Measurements from ENCODE around the gene NRP2. TPM values are rescaled to one million over a fixed set of nuclear protein-coding genes. Genes with fewer than 3 reads are reported as not detected.

NRP2 gene
- polyA plus RNA-seq, 2 of the 4 experiments (the other 2 are of a cell fraction) = 144 to 159 TPM

DNA sequence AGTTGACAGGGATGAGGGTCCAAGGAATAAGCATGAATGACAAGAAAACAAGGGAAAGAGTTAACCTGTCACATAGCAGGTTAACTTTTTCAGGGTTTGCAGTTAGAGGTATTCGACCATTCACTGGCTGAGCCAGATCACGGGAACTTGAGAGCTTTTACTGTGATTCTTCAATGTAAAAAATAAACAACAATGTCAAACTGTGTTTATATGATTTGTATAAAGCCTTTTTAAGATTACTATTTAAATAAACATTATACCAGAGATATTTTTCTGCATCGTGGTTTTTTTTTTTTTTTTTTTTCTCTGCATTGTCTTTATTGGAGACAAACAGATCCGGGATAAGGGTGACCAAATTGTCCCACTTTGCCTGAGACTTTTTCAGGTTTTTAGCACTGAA is 115.6 kb downstream of the NRP2 start:
- WGBS (ENCODE audit: missing lambda C conversion rate) = 82% methylated on average over 4 of the region's 4 CpGs
- CTCF ChIA-PET = no interaction called here
- no peak for TF ChIP-seq EHMT2 (IDR thresholded peaks at IDR 0.05; ENCODE audit: low read depth)
- TF ChIP-seq CBX8 (IDR thresholded peaks at IDR 0.05) = no peak
- TF ChIP-seq, protein P1, sequence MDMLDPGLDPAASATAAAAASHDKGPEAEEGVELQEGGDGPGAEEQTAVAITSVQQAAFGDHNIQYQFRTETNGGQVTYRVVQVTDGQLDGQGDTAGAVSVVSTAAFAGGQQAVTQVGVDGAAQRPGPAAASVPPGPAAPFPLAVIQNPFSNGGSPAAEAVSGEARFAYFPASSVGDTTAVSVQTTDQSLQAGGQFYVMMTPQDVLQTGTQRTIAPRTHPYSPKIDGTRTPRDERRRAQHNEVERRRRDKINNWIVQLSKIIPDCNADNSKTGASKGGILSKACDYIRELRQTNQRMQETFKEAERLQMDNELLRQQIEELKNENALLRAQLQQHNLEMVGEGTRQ (IDR thresholded peaks at IDR 0.05) = no peak
- TF ChIP-seq, protein P2, sequence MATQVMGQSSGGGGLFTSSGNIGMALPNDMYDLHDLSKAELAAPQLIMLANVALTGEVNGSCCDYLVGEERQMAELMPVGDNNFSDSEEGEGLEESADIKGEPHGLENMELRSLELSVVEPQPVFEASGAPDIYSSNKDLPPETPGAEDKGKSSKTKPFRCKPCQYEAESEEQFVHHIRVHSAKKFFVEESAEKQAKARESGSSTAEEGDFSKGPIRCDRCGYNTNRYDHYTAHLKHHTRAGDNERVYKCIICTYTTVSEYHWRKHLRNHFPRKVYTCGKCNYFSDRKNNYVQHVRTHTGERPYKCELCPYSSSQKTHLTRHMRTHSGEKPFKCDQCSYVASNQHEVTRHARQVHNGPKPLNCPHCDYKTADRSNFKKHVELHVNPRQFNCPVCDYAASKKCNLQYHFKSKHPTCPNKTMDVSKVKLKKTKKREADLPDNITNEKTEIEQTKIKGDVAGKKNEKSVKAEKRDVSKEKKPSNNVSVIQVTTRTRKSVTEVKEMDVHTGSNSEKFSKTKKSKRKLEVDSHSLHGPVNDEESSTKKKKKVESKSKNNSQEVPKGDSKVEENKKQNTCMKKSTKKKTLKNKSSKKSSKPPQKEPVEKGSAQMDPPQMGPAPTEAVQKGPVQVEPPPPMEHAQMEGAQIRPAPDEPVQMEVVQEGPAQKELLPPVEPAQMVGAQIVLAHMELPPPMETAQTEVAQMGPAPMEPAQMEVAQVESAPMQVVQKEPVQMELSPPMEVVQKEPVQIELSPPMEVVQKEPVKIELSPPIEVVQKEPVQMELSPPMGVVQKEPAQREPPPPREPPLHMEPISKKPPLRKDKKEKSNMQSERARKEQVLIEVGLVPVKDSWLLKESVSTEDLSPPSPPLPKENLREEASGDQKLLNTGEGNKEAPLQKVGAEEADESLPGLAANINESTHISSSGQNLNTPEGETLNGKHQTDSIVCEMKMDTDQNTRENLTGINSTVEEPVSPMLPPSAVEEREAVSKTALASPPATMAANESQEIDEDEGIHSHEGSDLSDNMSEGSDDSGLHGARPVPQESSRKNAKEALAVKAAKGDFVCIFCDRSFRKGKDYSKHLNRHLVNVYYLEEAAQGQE (IDR thresholded peaks at IDR 0.05) = no peak
- TF ChIP-seq NR3C1 (IDR thresholded peaks at IDR 0.05) = no peak
- no peak for TF ChIP-seq RARB (CRISPR knock-in tag; IDR thresholded peaks at IDR 0.05)
- FAIRE-seq (no peak), ATAC-seq (no peak), DNase-seq (ENCODE audit: low read depth in 1 of 2, low spot score in 1 of 2) (no peak)
- H3K27ac ChIP-seq = no peak overlapping the region
- H3K4me1 ChIP-seq = peaks cover 3% of the 10 kb centered on the region; the same call in 1 of the 3 replicates
- H3K9me3 ChIP-seq = no peaks in the 10 kb centered on the region
- no peak overlapping the region for H3K4me3 ChIP-seq
- POLR2A ChIA-PET = no interaction called here
- no peak overlapping the region for H3K4me2 ChIP-seq

- H3K9me3 ChIP-seq = no peaks in the 10 kb centered on the region
- no peak for ATAC-seq
- H3K4me2 ChIP-seq = no peak overlapping the region
- no peak for FAIRE-seq
- ChIA-PET CTCF (interaction anchor here (0.6 to 1.1 kb wide), 3 partner anchors 9 to 147 kb away, joined by 3 read pairs; no protein-coding TSS in a partner anchor), POLR2A (no interaction called here)
- no peak for DNase-seq (ENCODE audit: low read depth in 1 of 2, low spot score in 1 of 2)
- no peak overlapping the region for H3K27ac ChIP-seq
- TF ChIP-seq JUN (IDR thresholded peaks at IDR 0.05) (no peak), CBX2 (IDR thresholded peaks at IDR 0.05; ENCODE audit: borderline replicate concordance, low read depth) (no peak), CBX8 (IDR thresholded peaks at IDR 0.05) (no peak), JUNB (IDR thresholded peaks at IDR 0.05) (no peak), HOXB13 (CRISPR knock-in tag; IDR thresholded peaks at IDR 0.05; ENCODE audit: low read depth) (no peak), ATOH8 (CRISPR knock-in tag; IDR thresholded peaks at IDR 0.05; ENCODE audit: low read depth) (no peak), NPAS2 (CRISPR knock-in tag; IDR thresholded peaks at IDR 0.05; ENCODE audit: borderline replicate concordance) (no peak), HOXA7 (CRISPR knock-in tag; IDR thresholded peaks at IDR 0.05) (no peak), EP300 (IDR thresholded peaks at IDR 0.05) (no peak), NR3C1 (IDR thresholded peaks at IDR 0.05) (no peak), FOXS1 (CRISPR knock-in tag; IDR thresholded peaks at IDR 0.05) (no peak), ZC3H11A (IDR thresholded peaks at IDR 0.05) (no peak), KDM1A (IDR thresholded peaks at IDR 0.05; ENCODE audit: low read depth) (no peak), SREBF2 (IDR thresholded peaks at IDR 0.05) (no peak)
- H3K4me1 ChIP-seq = peaks cover 3% of the 10 kb centered on the region; the same call in 1 of the 3 replicates
- 90% methylated on average over 2 of the region's 2 CpGs for WGBS (ENCODE audit: missing lambda C conversion rate)
- no peak overlapping the region for H3K4me3 ChIP-seq
Measured at GRCh38 chr2:205800224-205800623, 117.9 kb downstream of the NRP2 start.

DNA sequence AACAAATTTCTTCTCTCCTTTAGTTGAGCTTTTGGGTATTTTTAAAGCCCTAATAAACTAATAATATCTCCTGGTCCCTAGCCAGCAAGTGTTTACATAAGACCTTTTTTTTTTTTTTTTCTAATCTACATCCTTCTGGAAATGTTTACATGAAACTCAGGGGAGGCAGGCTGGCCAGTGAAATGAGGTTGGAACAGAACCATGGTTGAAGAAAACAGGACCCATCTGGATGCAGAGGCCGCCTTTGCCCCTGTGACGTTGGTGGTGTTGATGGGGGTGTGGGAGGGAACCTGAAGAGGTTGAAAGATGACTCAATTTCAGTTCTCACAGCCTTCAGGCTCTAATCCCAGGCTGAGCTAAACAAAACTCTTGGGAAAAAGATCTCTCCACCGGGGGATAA is 118.5 kb downstream of the NRP2 start:
- ATAC-seq (no peak; a peak in 1 of 6 replicates), FAIRE-seq (no peak), DNase-seq (ENCODE audit: low read depth in 1 of 2, low spot score in 1 of 2) (peak in 1 of 2 experiments; percentile 14)
- H3K4me3 ChIP-seq = no peak overlapping the region
- no peaks in the 10 kb centered on the region for H3K9me3 ChIP-seq
- ChIA-PET CTCF (interaction anchor here (0.6 to 1.1 kb wide), 4 partner anchors 9 to 146 kb away, joined by 3 read pairs; no protein-coding TSS in a partner anchor), POLR2A (interaction anchor here (0.6 kb wide), 1 partner anchor 62 kb away, joined by 3 read pairs; no protein-coding TSS in a partner anchor)
- WGBS (ENCODE audit: missing lambda C conversion rate) = 43% methylated on average over 3 of the region's 3 CpGs
- 0 out of 6 replicates have a peak overlapping the region, but pooled peaks of 1 of the 2 experiments have one; percentile 2 for H3K27ac ChIP-seq
- H3K4me2 ChIP-seq = no peak overlapping the region
- H3K4me1 ChIP-seq = peaks cover 5% of the 10 kb centered on the region; the same call in 2 of the 3 replicates
- TF ChIP-seq ZSCAN20 (CRISPR knock-in tag; IDR thresholded peaks at IDR 0.05) = no peak
- TF ChIP-seq BHLHE40 (IDR thresholded peaks at IDR 0.05; ENCODE audit: low read depth, low read length) = no peak
- no peak for TF ChIP-seq RARB (CRISPR knock-in tag; IDR thresholded peaks at IDR 0.05)
- TF ChIP-seq EHF (CRISPR knock-in tag; IDR thresholded peaks at IDR 0.05) = no peak
- TF ChIP-seq ZC3H11A (IDR thresholded peaks at IDR 0.05) = no peak
- TF ChIP-seq CBX2 (IDR thresholded peaks at IDR 0.05; ENCODE audit: borderline replicate concordance, low read depth) = no peak
- TF ChIP-seq NFE2L2 (conservative IDR thresholded peaks at IDR 0.05; ENCODE audit: low read length) = no peak
- no peak for TF ChIP-seq HEYL (CRISPR knock-in tag; IDR thresholded peaks at IDR 0.05)
- TF ChIP-seq SREBF2 (IDR thresholded peaks at IDR 0.05) = no peak
- TF ChIP-seq, protein P3, sequence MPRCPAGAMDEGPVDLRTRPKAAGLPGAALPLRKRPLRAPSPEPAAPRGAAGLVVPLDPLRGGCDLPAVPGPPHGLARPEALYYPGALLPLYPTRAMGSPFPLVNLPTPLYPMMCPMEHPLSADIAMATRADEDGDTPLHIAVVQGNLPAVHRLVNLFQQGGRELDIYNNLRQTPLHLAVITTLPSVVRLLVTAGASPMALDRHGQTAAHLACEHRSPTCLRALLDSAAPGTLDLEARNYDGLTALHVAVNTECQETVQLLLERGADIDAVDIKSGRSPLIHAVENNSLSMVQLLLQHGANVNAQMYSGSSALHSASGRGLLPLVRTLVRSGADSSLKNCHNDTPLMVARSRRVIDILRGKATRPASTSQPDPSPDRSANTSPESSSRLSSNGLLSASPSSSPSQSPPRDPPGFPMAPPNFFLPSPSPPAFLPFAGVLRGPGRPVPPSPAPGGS (IDR thresholded peaks at IDR 0.05) = no peak
- TF ChIP-seq ZFP36 (IDR thresholded peaks at IDR 0.05; ENCODE audit: borderline replicate concordance, partially characterized antibody) = no peak
- TF ChIP-seq MYC (IDR thresholded peaks at IDR 0.05; ENCODE audit: borderline replicate concordance, low read length) = no peak
- TF ChIP-seq, protein P4, sequence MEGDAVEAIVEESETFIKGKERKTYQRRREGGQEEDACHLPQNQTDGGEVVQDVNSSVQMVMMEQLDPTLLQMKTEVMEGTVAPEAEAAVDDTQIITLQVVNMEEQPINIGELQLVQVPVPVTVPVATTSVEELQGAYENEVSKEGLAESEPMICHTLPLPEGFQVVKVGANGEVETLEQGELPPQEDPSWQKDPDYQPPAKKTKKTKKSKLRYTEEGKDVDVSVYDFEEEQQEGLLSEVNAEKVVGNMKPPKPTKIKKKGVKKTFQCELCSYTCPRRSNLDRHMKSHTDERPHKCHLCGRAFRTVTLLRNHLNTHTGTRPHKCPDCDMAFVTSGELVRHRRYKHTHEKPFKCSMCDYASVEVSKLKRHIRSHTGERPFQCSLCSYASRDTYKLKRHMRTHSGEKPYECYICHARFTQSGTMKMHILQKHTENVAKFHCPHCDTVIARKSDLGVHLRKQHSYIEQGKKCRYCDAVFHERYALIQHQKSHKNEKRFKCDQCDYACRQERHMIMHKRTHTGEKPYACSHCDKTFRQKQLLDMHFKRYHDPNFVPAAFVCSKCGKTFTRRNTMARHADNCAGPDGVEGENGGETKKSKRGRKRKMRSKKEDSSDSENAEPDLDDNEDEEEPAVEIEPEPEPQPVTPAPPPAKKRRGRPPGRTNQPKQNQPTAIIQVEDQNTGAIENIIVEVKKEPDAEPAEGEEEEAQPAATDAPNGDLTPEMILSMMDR (IDR thresholded peaks at IDR 0.05) = no peak

Measured in A549 (cell line).